Measurements from ENCODE around the gene STAT3. TPM values are rescaled to one million over a fixed set of nuclear protein-coding genes. Genes with fewer than 3 reads are reported as not detected.
"Not testable (repeated sequence)": the region's sequence is repeated elsewhere in the genome, so short reads cannot be mapped to it uniquely, and the experiment has no call there.

STAT3 gene
- total RNA-seq, 1 experiment from 2014 or later: 74.6 TPM

- H3F3A ChIP-seq (ENCODE audit: insufficient read depth, low read depth): peaks cover 24% of the 10 kb centered on the region
- peaks cover 48% of the 10 kb centered on the region for H3K79me2 ChIP-seq (ENCODE audit: low read depth)
- BruUV-seq (replicated peaks): no TSS peak
- peaks cover 21% of the 10 kb centered on the region for H3K4me1 ChIP-seq (replicated peaks; ENCODE audit: insufficient read depth)
- H3K36me3 ChIP-seq (ENCODE audit: low read depth): no peaks in the 10 kb centered on the region
- peak overlapping the region; percentile 44 for H3K4me2 ChIP-seq
- H3K4me3 ChIP-seq: no peak overlapping the region
- DNase-seq: peak in 1 of 2 experiments; percentile 93
- intact Hi-C loops (cut with micrococcal nuclease; ENCODE audit: unreplicated experiment): no loop called here
- no peak overlapping the region for H2AFZ ChIP-seq
- TF ChIP-seq CTCF (conservative IDR thresholded peaks at IDR 0.05): no peak
- TF ChIP-seq EZH2 (IDR thresholded peaks at IDR 0.05; ENCODE audit: low read depth): no peak
- no peaks in the 10 kb centered on the region for H3K9me2 ChIP-seq (ENCODE audit: insufficient read depth)
- CTCF ChIA-PET: interaction anchor here (0.6 kb wide), 1 partner anchor 189 kb away, joined by 3 read pairs; no protein-coding TSS in a partner anchor
- POLR2A ChIA-PET (ENCODE audit: unreplicated experiment): interaction anchor here (0.6 kb wide), 1 partner anchor 9 kb away, joined by 4 read pairs; no protein-coding TSS in a partner anchor
- peak overlapping the region; percentile 82 for H3K27ac ChIP-seq
- H3K9me3 ChIP-seq (ENCODE audit: insufficient read depth, low read depth): no peaks in the 10 kb centered on the region
- H3K27me3 ChIP-seq (ENCODE audit: insufficient read depth, low read depth): no peaks in the 10 kb centered on the region
- H4K20me1 ChIP-seq (ENCODE audit: insufficient read depth): 0 out of 2 replicates have a peak, but pooled peaks cover 4% of the 10 kb centered on the region
Observed at GRCh38 chr17:42266918-42267766, 121.1 kb downstream of the STAT3 start.

GRCh38 chr17:42266462-42266861 is 121.8 kb downstream of the STAT3 start:
- Histone ChIP-seq H3K9me3 (ENCODE audit: insufficient read depth, low read depth) (no peaks in the 10 kb centered on the region), H4K20me1 (ENCODE audit: insufficient read depth) (0 out of 2 replicates have a peak, but pooled peaks cover 4% of the 10 kb centered on the region), H3K4me3 (no peak overlapping the region), H2AFZ (no peak overlapping the region), H3K27ac (peak overlapping the region; percentile 82), H3K36me3 (ENCODE audit: low read depth) (no peaks in the 10 kb centered on the region), H3K9me2 (ENCODE audit: insufficient read depth) (no peaks in the 10 kb centered on the region), H3F3A (ENCODE audit: insufficient read depth, low read depth) (peaks cover 24% of the 10 kb centered on the region), H3K4me1 (replicated peaks; ENCODE audit: insufficient read depth) (peaks cover 21% of the 10 kb centered on the region), H3K27me3 (ENCODE audit: insufficient read depth, low read depth) (no peaks in the 10 kb centered on the region), H3K79me2 (ENCODE audit: low read depth) (peaks cover 44% of the 10 kb centered on the region), H3K4me2 (peak overlapping the region; percentile 44)
- POLR2A ChIA-PET (ENCODE audit: unreplicated experiment): no interaction called here
- BruUV-seq (replicated peaks): no TSS peak
- DNase-seq: no peak
- TF ChIP-seq CTCF (conservative IDR thresholded peaks at IDR 0.05) (no peak), EZH2 (IDR thresholded peaks at IDR 0.05; ENCODE audit: low read depth) (no peak)
- intact Hi-C loops (cut with micrococcal nuclease; ENCODE audit: unreplicated experiment): no loop called here
- CTCF ChIA-PET: no interaction called here

- H3K27me3 ChIP-seq (ENCODE audit: insufficient read depth, low read depth); DNase-seq; H3K27ac ChIP-seq; H2AFZ ChIP-seq; H3K9me2 ChIP-seq (ENCODE audit: insufficient read depth); H3K4me3 ChIP-seq; POLR2A ChIA-PET (ENCODE audit: unreplicated experiment); H3K4me2 ChIP-seq; BruUV-seq (replicated peaks); H3K36me3 ChIP-seq (ENCODE audit: low read depth); H3K9me3 ChIP-seq (ENCODE audit: insufficient read depth, low read depth); intact Hi-C loops (cut with micrococcal nuclease; ENCODE audit: unreplicated experiment); H4K20me1 ChIP-seq (ENCODE audit: insufficient read depth): not testable (repeated sequence)
- Histone ChIP-seq H3K4me1 (replicated peaks; ENCODE audit: insufficient read depth) (peaks cover 21% of the 10 kb centered on the region), H3K79me2 (ENCODE audit: low read depth) (peaks cover 30% of the 10 kb centered on the region), H3F3A (ENCODE audit: insufficient read depth, low read depth) (peaks cover 19% of the 10 kb centered on the region)
- CTCF ChIA-PET: interaction anchor here (0.7 kb wide), 1 partner anchor 357 kb away, joined by 5 read pairs; no protein-coding TSS in a partner anchor
Observed at GRCh38 chr17:42264366-42264765, 123.9 kb downstream of the STAT3 start.

Other genes starting within 250 kb of the STAT3 start
- 97.0 and 120 TPM in 2 replicates for gene RAB5C, start 233.5 kb downstream of the STAT3 start, total RNA-seq (2021)
- not detected in 2 replicates for gene KCNH4, start 207.3 kb downstream of the STAT3 start, total RNA-seq (2021)
- not detected in 2 replicates for gene HCRT, start 203.0 kb downstream of the STAT3 start, total RNA-seq (2021)
- gene GHDC, start 193.9 kb downstream of the STAT3 start, total RNA-seq (2021): 21.5 and 28.6 TPM in 2 replicates
- gene STAT5B, start 112.1 kb downstream of the STAT3 start, total RNA-seq (2021): 19.5 and 21.1 TPM in 2 replicates
- 3.4 and 12.1 TPM in 2 replicates for gene STAT5A, start 99.9 kb downstream of the STAT3 start, total RNA-seq (2021)
- gene CAVIN1, start 34.8 kb upstream of the STAT3 start, total RNA-seq (2021): 154 and 170 TPM in 2 replicates
- gene ATP6V0A1, start 70.4 kb upstream of the STAT3 start, total RNA-seq (2021): 39.4 and 55.1 TPM in 2 replicates
- gene NAGLU, start 147.8 kb upstream of the STAT3 start, total RNA-seq (2021): 18.2 and 20.6 TPM in 2 replicates
- 0.90 and 1.3 TPM in 2 replicates for gene HSD17B1, start 164.5 kb upstream of the STAT3 start, total RNA-seq (2021)
- gene COASY, start 173.7 kb upstream of the STAT3 start, total RNA-seq (2021): 133 and 152 TPM in 2 replicates
- 20.0 and 26.0 TPM in 2 replicates for gene MLX, start 178.7 kb upstream of the STAT3 start, total RNA-seq (2021)
- gene PSMC3IP, start 189.3 kb upstream of the STAT3 start, total RNA-seq (2021): 10.2 and 13.4 TPM in 2 replicates
- 57.0 and 61.7 TPM in 2 replicates for gene RETREG3, start 220.9 kb upstream of the STAT3 start, total RNA-seq (2021)
- 79.1 and 85.6 TPM in 2 replicates for gene TUBG1, start 221.2 kb upstream of the STAT3 start, total RNA-seq (2021)

Data from PC-9 (cell line).